Measurements from ENCODE around the gene SYT1. TPM values are rescaled to one million over a fixed set of nuclear protein-coding genes. Genes with fewer than 3 reads are reported as not detected.

SYT1 gene
- total and polyA plus RNA-seq, 2 of the 8 experiments (the other 6 are each of a cell fraction or from before 2014, with no cell fraction given), result 11.0 to 34.6 TPM

DNA sequence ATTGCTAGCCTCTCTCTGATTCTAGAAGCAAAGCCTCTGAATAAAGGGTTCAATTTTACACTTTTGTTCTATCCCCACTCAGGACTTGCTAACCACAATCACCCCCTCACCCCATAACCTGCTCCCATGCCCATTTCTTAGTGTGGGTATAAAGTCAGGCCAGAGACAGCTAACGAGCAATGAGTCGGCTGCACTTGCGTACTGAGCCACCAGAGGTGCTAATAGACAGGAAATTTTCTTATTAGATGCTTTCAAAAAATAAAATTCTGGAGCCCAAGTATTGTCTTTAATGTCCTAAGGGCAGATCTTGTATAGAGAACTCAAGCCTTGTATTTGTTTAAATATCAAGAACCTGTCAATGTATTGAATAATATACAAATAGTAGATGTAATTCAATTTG lies 256.9 kb downstream of the SYT1 start:
- FAIRE-seq (peak; percentile 78), DNase-seq (ENCODE audit: low read depth in 1 of 2, low spot score in 2 of 2) (no peak)
- Histone ChIP-seq H3K27ac (ENCODE audit: low read depth, low read length) (no peak overlapping the region), H3K79me1 (ENCODE audit: low read depth, low read length) (no peaks in the 10 kb centered on the region), H3K4me1 (replicated peaks in 1 of 4; ENCODE audit: control insufficient read depth in 3 of 4, insufficient read depth in 4 of 4, low read length in 3 of 4) (no peaks in the 10 kb centered on the region), H2BK20ac (ENCODE audit: low read length) (no peak overlapping the region), H3K36me3 (ENCODE audit: control insufficient read depth in 2 of 4, insufficient read depth in 4 of 4, low read length in 3 of 4) (no peaks in the 10 kb centered on the region), H3K9me3 (ENCODE audit: insufficient read depth in 2 of 2, low read depth in 1 of 2, low read length in 1 of 2) (no peaks in the 10 kb centered on the region), H2AFZ (ENCODE audit: low read length) (no peak overlapping the region), H2BK15ac (ENCODE audit: low read length) (no peak overlapping the region), H3K4ac (replicated peaks; ENCODE audit: insufficient read length, low read depth, low read length) (no peak overlapping the region), H2AK5ac (ENCODE audit: low read depth, low read length) (no peak overlapping the region), H3K27me3 (replicated peaks in 1 of 4; ENCODE audit: control insufficient read depth in 3 of 4, extremely low read depth in 1 of 4, insufficient read depth in 3 of 4, low read length in 3 of 4) (no peaks in the 10 kb centered on the region), H2BK5ac (ENCODE audit: low read depth, low read length) (no peak overlapping the region), H3K79me2 (ENCODE audit: control insufficient read depth in 1 of 2, insufficient read depth in 2 of 2, low read length in 2 of 2) (no peaks in the 10 kb centered on the region), H3K14ac (ENCODE audit: insufficient read length) (no peak overlapping the region), H2BK120ac (replicated peaks; ENCODE audit: low read depth, low read length) (no peak overlapping the region), H2BK12ac (ENCODE audit: low read depth, low read length) (no peak overlapping the region), H3K18ac (ENCODE audit: extremely low read depth, low read length) (no peak overlapping the region), H3K4me2 (ENCODE audit: insufficient read depth in 1 of 2, low read depth in 2 of 2, low read length in 2 of 2) (no peak overlapping the region), H3K23me2 (ENCODE audit: low read depth, low read length) (peaks cover 2% of the 10 kb centered on the region; the same call in 1 of the 2 replicates), H4K20me1 (replicated peaks in 1 of 2; ENCODE audit: control insufficient read depth in 1 of 2, insufficient read depth in 2 of 2, low read length in 2 of 2) (peaks cover 0 to 2% of the 10 kb centered on the region in 2 experiments), H3K56ac (replicated peaks; ENCODE audit: insufficient read length, low read depth, low read length) (no peak overlapping the region), H4K8ac (ENCODE audit: extremely low read depth, insufficient read depth, low read length) (no peak overlapping the region), H3K4me3 (ENCODE audit: extremely low read depth in 1 of 4, insufficient read depth in 2 of 4, low read depth in 3 of 4, low read length in 4 of 4) (no peak overlapping the region), H4K5ac (ENCODE audit: insufficient read length, low read depth, low read length) (no peak overlapping the region), H4K91ac (replicated peaks; ENCODE audit: insufficient read length, low read length) (no peak overlapping the region), H3K23ac (ENCODE audit: insufficient read length) (no peak overlapping the region), H3K9ac (replicated peaks in 1 of 4; ENCODE audit: extremely low read depth in 1 of 4, low read depth in 3 of 4, low read length in 3 of 4) (no peak overlapping the region; a peak in 1 of 7 replicates)
- ChIA-PET POLR2A (ENCODE audit: partially characterized antibody) (no interaction called here), CTCF (ENCODE audit: partially characterized antibody) (interaction anchor here (0.7 to 2.3 kb wide), 14 partner anchors 10 to 440 kb away, joined by 3 to 12 read pairs (median 4); no protein-coding TSS in a partner anchor)
- 82% methylated on average over 3 of the region's 3 CpGs; no CpG with 5 or more reads in 1 of the 2 experiments for WGBS, 2 experiments (ENCODE audit: extremely low coverage in 1 of 2, insufficient coverage in 1 of 2, insufficient read length in 1 of 2, insufficient replicate concordance in 2 of 2, low coverage in 1 of 2, low lambda C conversion rate in 2 of 2, missing lambda C conversion rate in 1 of 2)
- TF ChIP-seq BACH1 (IDR thresholded peaks at IDR 0.05; ENCODE audit: low read length) (no peak), RAD21 (IDR thresholded peaks at IDR 0.05 in 1 of 2, conservative IDR thresholded peaks at IDR 0.05 in 1 of 2; ENCODE audit: low read depth in 2 of 2, low read length in 2 of 2) (peak; percentile 62 to 63)
- TF ChIP-seq, protein P1, sequence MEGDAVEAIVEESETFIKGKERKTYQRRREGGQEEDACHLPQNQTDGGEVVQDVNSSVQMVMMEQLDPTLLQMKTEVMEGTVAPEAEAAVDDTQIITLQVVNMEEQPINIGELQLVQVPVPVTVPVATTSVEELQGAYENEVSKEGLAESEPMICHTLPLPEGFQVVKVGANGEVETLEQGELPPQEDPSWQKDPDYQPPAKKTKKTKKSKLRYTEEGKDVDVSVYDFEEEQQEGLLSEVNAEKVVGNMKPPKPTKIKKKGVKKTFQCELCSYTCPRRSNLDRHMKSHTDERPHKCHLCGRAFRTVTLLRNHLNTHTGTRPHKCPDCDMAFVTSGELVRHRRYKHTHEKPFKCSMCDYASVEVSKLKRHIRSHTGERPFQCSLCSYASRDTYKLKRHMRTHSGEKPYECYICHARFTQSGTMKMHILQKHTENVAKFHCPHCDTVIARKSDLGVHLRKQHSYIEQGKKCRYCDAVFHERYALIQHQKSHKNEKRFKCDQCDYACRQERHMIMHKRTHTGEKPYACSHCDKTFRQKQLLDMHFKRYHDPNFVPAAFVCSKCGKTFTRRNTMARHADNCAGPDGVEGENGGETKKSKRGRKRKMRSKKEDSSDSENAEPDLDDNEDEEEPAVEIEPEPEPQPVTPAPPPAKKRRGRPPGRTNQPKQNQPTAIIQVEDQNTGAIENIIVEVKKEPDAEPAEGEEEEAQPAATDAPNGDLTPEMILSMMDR (IDR thresholded peaks at IDR 0.05; ENCODE audit: control extremely low read depth in 1 of 3, insufficient read depth in 1 of 3, low read depth in 1 of 3, low read length in 3 of 3), result peak; percentile 46 to 58 (median 55)

Data from H1 (cell line).